Endothelial cell of umbilical vein (primary cell): ENCODE measurements around the gene MED16. TPM values are rescaled to one million over a fixed set of nuclear protein-coding genes. Genes with fewer than 3 reads are reported as not detected.

Source experiments
- BruUV-seq: library from RNA; stranded (reverse); fragments of 400-500 nt; replicated peaks from 2 replicates; lab custom pipeline; 2021; lab: Mats Ljungman, UMichigan
- CTCF ChIA-PET: fragments of 300-600, 350-600 bp; sonication (Branson Sonifier 250); formaldehyde crosslinking; loops from one replicate; lab custom pipeline; 2021; ENCODE audit warnings: antibody characterized with exemption, inconsistent platforms; lab: Charles Lee
- POLR2A ChIA-PET: fragments of 300-600, 350-600 bp; sonication (Branson Sonifier 250); formaldehyde crosslinking; loops from one replicate; lab custom pipeline; 2021; ENCODE audit warnings: antibody characterized with exemption, inconsistent platforms; lab: Charles Lee
- DNase-seq: peaks from one replicate; pipeline ENCODE4 v3.0.0-alpha.2; 2011; ENCODE audit warnings: low read depth, low spot score
- FAIRE-seq: peaks from 2 replicates; lab custom pipeline; 2011; peaks lifted over from hg19 to GRCh38; lab: Jason Lieb, UNC
- H2AFZ ChIP-seq: 2 replicates; pipeline ENCODE4 v1.6.0; 2012; ENCODE audit warnings: low read depth, low read length, control low read depth, inconsistent platforms
- H3K27ac ChIP-seq: 2 replicates; pipeline ENCODE4 v1.5.1; 2011; ENCODE audit warnings: low read depth, mild to moderate bottlenecking, control low read depth, low read length, moderate library complexity; ENCODE audit not compliant: insufficient read depth
- H3K27me3 ChIP-seq, 2 experiments: 2 replicates each; pipeline versions ENCODE4 v1.6.0 to v1.6.1; 2011; ENCODE audit warnings: low read length in 2 of 2, mixed read lengths in 1 of 2; ENCODE audit not compliant: control insufficient read depth in 2 of 2, insufficient read depth in 2 of 2
- H3K36me3 ChIP-seq, 2 experiments: 2 replicates in 1 of 2; 3 replicates in 1 of 2; pipeline ENCODE4 v1.5.1; 2011; ENCODE audit warnings: low read length in 2 of 2, mild to moderate bottlenecking in 1 of 2, moderate library complexity in 1 of 2; ENCODE audit not compliant: control insufficient read depth in 2 of 2, insufficient read depth in 2 of 2; ENCODE audit errors: extremely low read depth in 1 of 2
- H3K4me1 ChIP-seq: 3 replicates; pipeline ENCODE4 v1.5.1; 2011; ENCODE audit warnings: mild to moderate bottlenecking, low read length; ENCODE audit not compliant: control insufficient read depth, insufficient read depth; ENCODE audit errors: extremely low read depth
- H3K4me2 ChIP-seq: 2 replicates; pipeline ENCODE4 v1.6.1; 2011; ENCODE audit warnings: low read length, control low read depth, mixed read lengths; ENCODE audit not compliant: insufficient read depth
- H3K4me3 ChIP-seq, 3 experiments: fragments of 200-600 bp in 1 of 3; sonication (generic), shearing (Covaris generic) in 1 of 3; replicated peaks in 1 of 3; 2 replicates each; pipeline ENCODE4 v1.5.1; 2011 to 2016; ENCODE audit warnings: control low read depth in 3 of 3, low read length in 3 of 3, mild to moderate bottlenecking in 2 of 3, inconsistent platforms in 1 of 3, low read depth in 1 of 3, moderate library complexity in 1 of 3; ENCODE audit not compliant: insufficient read depth in 1 of 3
- H3K79me2 ChIP-seq: 2 replicates; pipeline ENCODE4 v1.6.0; 2012; ENCODE audit warnings: low read length, inconsistent platforms; ENCODE audit not compliant: control insufficient read depth, insufficient read depth
- H3K9ac ChIP-seq: replicated peaks from 2 replicates; pipeline ENCODE3; 2011; ENCODE audit warnings: low read length, control low read depth; ENCODE audit not compliant: insufficient read depth; ENCODE audit errors: extremely low read depth
- H3K9me1 ChIP-seq: replicated peaks from 3 replicates; pipeline ENCODE4 v1.6.0; 2011; ENCODE audit warnings: mild to moderate bottlenecking, low read length; ENCODE audit not compliant: control insufficient read depth, insufficient read depth; ENCODE audit errors: extremely low read depth
- H3K9me3 ChIP-seq: replicated peaks from 2 replicates; pipeline ENCODE4 v1.5.1; 2012; ENCODE audit warnings: low read length, inconsistent platforms; ENCODE audit not compliant: control insufficient read depth, insufficient read depth
- H4K20me1 ChIP-seq: replicated peaks from 2 replicates; pipeline ENCODE3; 2011; ENCODE audit warnings: mild to moderate bottlenecking, low read length; ENCODE audit not compliant: control insufficient read depth, insufficient read depth; ENCODE audit errors: extremely low read depth
- CTCF ChIP-seq, 2 donors: IDR thresholded peaks; 1 replicate in 1 of 2; 2 replicates in 1 of 2; pipeline ENCODE4 v1.5.1; 2011; ENCODE audit warnings: low read length in 2 of 2, mild to moderate bottlenecking in 2 of 2, moderate library complexity in 2 of 2, control low read depth in 1 of 2, inconsistent platforms in 1 of 2, low read depth in 1 of 2; ENCODE audit not compliant: insufficient read depth in 1 of 2; ENCODE audit errors: extremely low read depth in 1 of 2
- EZH2 ChIP-seq: IDR thresholded peaks from 2 replicates; pipeline ENCODE4 v1.6.1; 2012; ENCODE audit warnings: borderline replicate concordance, low read depth, mild to moderate bottlenecking, moderate library complexity, low read length, inconsistent platforms; ENCODE audit not compliant: severe bottlenecking
- FOS ChIP-seq: IDR thresholded peaks from 2 replicates; pipeline ENCODE4 v1.6.1; 2011; ENCODE audit warnings: mild to moderate bottlenecking, low read length, moderate library complexity, borderline replicate concordance; ENCODE audit not compliant: insufficient read depth
- GATA2 ChIP-seq: IDR thresholded peaks from 2 replicates; pipeline ENCODE4 v1.7.0; 2011; ENCODE audit warnings: low read depth, mild to moderate bottlenecking, moderate library complexity, mixed read lengths, low read length; ENCODE audit not compliant: insufficient read length, insufficient read depth
- JUN ChIP-seq: IDR thresholded peaks from 2 replicates; pipeline ENCODE4 v1.6.1; 2011; ENCODE audit warnings: borderline replicate concordance, low read depth; ENCODE audit not compliant: insufficient read length, insufficient read depth
- MAX ChIP-seq: IDR thresholded peaks from 2 replicates; pipeline ENCODE4 v1.6.1; 2011; ENCODE audit not compliant: insufficient read depth, insufficient read length
- MYC ChIP-seq: IDR thresholded peaks from one replicate; pipeline ENCODE4 v1.6.1; 2011; ENCODE audit warnings: mild to moderate bottlenecking, low read depth, low read length
- POLR2A ChIP-seq: IDR thresholded peaks from 2 replicates; pipeline ENCODE4 v1.6.1; 2012; ENCODE audit warnings: low read depth, mild to moderate bottlenecking, control low read depth, low read length
- POLR2AphosphoS5 ChIP-seq: IDR thresholded peaks from 2 replicates; pipeline ENCODE4 v1.6.1; 2012; ENCODE audit warnings: low read depth, mild to moderate bottlenecking, control low read depth, low read length, moderate library complexity; ENCODE audit not compliant: insufficient read depth
- dilution Hi-C: fragments of 300-500 bp; cut with MboI; formaldehyde crosslinking; loops from one replicate; pipeline ENCODE4 v1.15.0; 2019; ENCODE audit warnings: low sequenced_read_pairs; ENCODE audit not compliant: extremely low pct_ligation_motif_present
- intact Hi-C: fragments of 100-400 bp; cut with micrococcal nuclease; formaldehyde crosslinking; loops from one replicate; pipeline ENCODE4 v1.10.0; 2022
- polyA plus RNA-seq, 4 experiments: library from polyadenylated mRNA; depleted of rRNA in 3 of 4; stranded (reverse) in 3 of 4; unstranded in 1 of 4; fragments of >200 nt; gene quantifications; 2 replicates each; pipeline versions ENCODE4 v1.2.1 to v1.2.3, GENCODE V29; 2011 to 2012; ENCODE audit warnings: missing spikeins in 1 of 4
- total RNA-seq: library from RNA; stranded (reverse); gene quantifications from 2 replicates; pipeline ENCODE4 v1.2.3, GENCODE V29; 2021

MED16 gene
- total and polyA plus RNA-seq, 2 donors (not counting 3 experiments of a cell fraction or from before 2014, with no cell fraction given) = 63.1 to 66.5 TPM

- H2AFZ ChIP-seq = no peak overlapping the region
- ChIA-PET CTCF (interaction anchor here (2.0 kb wide), 1 partner anchor 10 kb away, joined by 7 read pairs; no protein-coding TSS in a partner anchor), POLR2A (no interaction called here)
- no peaks in the 10 kb centered on the region for H4K20me1 ChIP-seq
- no peak overlapping the region for H3K4me3 ChIP-seq
- H3K4me1 ChIP-seq = peaks cover 9% of the 10 kb centered on the region
- H3K79me2 ChIP-seq = no peaks in the 10 kb centered on the region
- FAIRE-seq (no peak), DNase-seq (no peak)
- dilution Hi-C loops = no loop called here
- H3K27ac ChIP-seq = no peak overlapping the region
- H3K27me3 ChIP-seq = no peaks in the 10 kb centered on the region
- H3K9me3 ChIP-seq = no peaks in the 10 kb centered on the region
- H3K9ac ChIP-seq = no peak overlapping the region
- peaks cover 0 to 17% of the 10 kb centered on the region in 2 experiments for H3K36me3 ChIP-seq
- BruUV-seq = no TSS peak
- intact Hi-C loops = no loop called here
- H3K4me2 ChIP-seq = no peak overlapping the region
- no peaks in the 10 kb centered on the region for H3K9me1 ChIP-seq
- no peak for TF ChIP-seq FOS
- TF ChIP-seq MYC = no peak
- no peak for TF ChIP-seq GATA2
- TF ChIP-seq POLR2A = no peak
- TF ChIP-seq POLR2AphosphoS5 = no peak
- TF ChIP-seq EZH2 = no peak
- TF ChIP-seq CTCF (IDR thresholded peaks at IDR 0.05; ENCODE audit: extremely low read depth in 1 of 2, insufficient read depth in 1 of 2, low read depth in 1 of 2, low read length in 2 of 2) = no peak
- TF ChIP-seq MAX = no peak
- no peak for TF ChIP-seq JUN
These were observed 19.4 kb downstream of the MED16 start for GRCh38 chr19:873561-874041.
